CD4-positive, alpha-beta T cell treated with Interleukin-4 for 4 hours (primary cell): ENCODE measurements around the gene SAFB2.
"Not testable (repeated sequence)": the region's sequence is repeated elsewhere in the genome, so short reads cannot be mapped to it uniquely, and the experiment has no call there.

Experiments used
- DNase-seq: peaks from one replicate; pipeline ENCODE4 v3.0.0-alpha.2; 2020

Gene SAFB2

DNA sequence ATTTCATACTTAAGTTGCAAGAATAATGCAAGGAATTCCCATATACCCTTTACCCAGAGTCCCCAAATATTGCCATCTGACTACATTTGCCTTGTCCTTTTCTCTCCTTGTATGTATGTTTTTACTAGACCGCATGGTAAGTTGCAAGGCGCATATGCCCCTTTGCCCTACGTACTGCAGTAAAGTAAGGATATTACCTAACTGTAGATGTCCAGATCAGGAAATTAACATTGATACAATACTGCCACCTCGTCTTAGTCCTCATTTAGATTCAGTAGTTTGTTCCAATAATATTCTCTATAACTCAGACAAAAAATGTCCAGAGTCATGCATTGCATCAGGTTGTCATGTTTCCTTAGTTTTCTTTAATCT is 9.7 kb upstream of the SAFB2 start:
- DNase-seq: no peak

DNA sequence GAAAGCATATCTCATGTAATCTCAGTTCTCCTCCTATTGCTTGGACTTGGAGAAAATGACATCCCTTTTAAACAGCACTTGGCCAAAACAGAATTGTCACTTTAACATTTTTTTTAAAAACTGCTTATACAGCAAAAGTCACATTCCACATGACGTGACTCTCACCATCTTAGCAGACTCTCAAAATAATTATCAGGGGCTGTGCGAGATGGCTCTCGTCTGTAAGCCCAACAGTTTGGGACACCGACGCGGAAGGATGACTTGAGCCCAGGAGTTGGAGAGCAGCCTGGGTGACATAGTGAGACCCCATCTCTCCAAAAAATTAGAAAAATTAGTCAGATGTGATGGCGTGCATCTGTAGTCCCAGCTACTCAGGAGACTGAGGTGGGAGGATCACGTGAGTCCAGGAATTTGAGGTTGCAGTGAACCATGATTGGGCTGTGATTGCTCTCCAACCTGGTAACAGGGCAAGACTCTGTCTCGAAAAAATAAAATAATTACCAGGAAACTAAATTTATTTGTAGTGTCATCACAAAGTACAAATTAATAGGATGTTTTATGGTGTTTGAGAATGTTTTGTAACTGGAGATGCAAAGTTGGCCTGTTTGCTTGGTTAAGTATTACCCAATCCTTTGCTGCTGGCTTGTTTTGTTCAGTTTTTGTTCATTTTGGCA is 9.1 kb upstream of the SAFB2 start:
- DNase-seq: no peak

DNA sequence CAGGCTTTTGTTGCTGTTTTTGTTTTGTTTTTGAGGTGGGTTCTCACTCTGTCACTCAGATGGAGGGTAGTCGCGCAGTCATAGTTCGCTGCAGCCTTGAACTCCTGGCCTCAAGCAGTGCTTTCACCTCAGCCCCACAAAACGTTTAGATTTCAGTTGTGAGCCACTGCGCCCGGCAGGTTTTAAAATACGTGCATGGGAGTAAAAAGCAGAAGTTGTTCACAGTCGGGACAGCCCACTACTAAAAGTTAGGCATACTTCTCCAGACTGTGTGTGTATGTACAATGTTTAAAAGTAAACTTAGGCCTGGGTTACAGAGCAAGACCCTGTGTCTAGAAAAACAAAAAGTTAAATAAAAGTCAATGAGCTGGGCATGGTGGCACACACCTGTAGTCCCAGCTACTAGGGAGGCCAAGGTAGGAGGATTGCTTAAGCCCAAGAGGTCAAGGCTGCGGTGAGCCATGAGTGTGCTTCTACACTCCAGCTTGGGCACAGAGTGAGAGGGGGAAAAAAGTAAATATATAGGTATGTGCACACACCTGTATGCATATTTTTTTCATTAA is 6.4 kb upstream of the SAFB2 start:
- DNase-seq: no peak

DNA sequence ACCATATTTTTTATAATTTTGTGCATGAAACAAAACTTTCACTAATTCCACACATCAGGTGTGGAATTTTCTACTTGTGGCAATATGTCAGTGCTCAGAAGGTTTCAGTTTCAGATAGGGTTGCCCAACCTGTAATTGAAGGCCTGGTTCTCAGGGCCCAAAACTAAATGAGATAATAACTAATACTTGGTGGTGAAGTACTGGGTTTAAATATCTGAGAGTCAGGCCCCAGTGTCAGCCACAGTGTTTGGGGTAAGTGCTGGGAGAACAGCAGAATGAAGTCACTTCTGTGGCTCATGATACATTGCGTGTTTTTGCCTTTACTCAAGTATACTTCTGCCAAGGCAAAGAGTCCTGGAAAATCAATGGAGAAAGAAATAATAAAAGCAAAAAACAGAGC is 5.9 kb upstream of the SAFB2 start:
- no peak for DNase-seq

DNA sequence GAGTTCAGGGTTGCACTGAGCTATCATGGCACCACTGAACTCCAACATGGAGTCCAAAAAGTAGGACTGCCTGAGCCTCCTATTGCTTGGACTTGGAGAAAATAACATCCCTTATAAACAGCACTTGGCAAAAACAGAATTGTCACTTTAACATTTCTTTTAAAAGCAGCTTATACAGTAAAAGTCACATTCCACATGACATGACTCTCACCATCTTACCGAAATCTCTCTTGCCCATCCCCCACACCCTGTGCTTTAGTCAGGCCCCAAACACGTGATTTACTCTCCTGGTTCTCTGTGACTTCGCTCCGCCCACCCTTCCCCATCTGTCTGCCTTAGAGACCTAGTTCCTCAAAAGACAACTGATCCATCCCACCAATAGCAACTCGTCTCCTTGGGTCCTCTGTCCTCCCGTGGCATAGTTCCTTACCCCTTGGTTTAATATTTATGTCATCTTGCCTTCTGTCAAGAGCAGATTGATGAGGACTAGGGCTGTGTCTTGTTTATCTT is 4.9 kb upstream of the SAFB2 start:
- DNase-seq: no peak

DNA sequence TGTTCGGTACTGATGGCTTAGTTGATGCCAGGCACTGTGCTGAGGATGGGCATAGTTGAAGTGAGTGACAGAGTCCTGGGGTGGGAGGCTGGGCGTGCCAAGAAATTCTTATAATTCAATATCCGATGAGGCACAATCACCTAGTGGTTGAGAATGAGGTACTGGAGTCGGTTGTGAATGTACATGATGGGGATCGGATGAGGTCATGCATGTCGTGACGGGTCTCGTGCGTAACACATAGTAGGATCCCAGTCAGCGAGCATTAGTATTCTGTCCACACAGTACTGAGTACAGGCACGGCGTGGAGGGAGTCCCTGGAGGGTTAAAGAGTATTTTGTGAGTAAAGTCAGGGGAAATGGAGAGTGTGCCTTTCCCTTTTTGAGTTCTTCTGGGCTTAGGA is 3.1 kb upstream of the SAFB2 start:
- no peak for DNase-seq

DNA sequence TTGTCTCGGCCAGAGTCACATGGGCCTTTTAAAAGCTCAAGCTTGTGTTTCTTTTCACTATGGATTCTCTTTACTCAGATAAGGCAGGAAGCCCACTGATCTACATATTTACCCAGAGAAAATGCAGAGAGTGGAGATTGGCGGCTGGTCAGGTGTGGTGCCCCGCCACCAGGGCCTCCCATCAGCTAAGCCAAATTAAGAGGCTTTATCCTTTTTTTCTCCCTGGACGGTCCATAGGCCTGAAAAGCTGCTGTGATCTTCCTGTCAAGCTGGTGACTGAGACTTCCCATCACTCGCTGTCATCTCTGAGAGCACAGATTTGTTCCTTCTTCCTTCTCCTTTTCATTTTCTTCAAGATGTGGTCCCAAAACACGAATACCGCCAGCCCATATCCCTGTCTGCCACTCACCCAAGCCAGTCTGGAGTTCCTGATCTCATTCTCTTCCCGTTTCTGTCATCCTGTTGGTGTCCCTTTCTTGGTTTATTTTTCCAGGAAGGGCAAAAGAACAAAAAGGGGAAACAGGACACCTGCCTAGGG is 2.2 kb upstream of the SAFB2 start:
- no peak for DNase-seq

DNA sequence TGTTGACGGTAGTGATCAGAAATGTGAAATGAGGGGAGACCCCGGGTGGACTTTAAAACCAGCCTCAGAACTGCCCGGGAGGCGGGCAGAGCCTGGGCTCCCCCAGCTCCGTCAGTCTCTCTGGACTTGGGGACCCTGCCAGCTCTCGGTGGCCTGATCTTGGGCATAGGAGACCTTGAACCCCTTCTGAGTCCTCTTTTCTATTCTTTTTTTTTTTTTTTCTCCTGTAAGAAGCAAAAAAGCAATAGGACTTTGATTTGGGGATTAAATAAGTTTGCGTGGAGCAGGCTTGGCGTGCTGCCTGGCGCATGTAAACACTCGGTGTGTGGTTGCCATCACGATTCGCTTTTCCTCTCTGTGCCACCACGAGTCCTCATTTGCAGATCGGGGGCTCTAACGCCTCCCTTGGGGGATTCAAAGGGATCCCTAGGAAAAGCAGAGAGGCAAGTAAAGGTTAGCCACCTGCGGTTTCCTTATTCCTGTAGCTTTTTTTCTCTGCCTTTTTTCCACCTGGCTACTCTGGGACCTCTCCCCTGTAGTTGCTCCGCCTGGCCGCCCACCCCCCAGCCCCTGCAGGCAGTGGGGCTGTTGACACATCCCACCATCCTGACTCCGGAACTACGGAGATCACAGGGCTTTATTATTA is 1.6 kb upstream of the SAFB2 start:
- no peak for DNase-seq

DNA sequence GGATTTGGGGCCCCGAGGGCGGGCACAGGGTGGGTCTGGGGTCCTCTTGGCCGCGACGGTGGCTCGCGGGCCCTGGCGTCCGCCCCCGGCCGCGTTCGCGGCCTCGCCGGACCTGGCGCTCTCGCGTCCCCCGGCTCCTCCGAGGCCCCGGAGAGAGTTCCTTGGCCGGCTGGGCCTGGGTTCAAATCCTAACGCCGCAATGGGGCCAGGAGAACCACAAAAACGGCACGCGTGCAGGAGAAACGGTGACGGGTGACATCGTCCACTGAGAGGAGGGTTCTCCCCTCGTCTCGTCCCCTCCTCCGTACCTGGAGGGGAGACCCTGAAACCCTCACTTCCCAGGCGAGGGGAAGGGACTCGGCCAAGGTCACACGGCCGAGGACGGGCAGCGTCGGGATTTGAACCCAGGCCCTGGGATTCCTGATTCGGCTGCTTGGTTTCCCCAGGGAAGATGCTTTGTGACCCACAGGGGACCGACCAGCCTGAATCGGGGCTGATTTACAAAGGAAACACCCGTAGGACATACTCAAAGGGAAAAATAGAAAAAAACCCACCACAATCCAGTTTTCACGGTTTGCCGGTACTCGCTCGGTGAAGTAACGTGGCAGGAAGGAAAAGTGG is 931 bp upstream of the SAFB2 start:
- DNase-seq: no peak

DNA sequence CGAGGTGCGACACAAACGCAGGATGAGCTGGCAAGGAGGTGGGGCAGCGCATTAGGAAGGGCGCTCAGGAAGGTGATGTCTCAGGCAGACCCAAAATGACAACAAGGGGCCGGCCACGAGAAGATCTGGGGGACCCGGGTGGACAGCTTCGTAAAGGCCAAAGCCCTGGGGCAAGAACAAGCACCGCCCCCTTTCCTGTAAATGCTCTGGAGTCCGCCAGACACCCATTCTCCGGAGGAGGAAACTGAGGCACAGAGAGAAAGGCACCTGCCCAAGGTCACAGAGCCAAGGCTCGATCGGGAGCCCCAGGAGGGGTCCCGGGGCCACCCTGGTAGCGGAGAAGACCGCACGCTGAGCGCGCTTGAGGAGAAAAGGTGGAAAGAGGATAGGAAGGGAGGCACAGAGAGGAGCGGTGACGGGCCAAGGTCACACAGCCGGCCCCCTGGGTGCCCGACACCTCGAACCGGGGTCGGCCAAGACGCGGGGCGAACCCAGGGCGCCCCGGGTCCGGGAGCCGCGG is 571 bp downstream of the SAFB2 start:
- no peak for DNase-seq

DNA sequence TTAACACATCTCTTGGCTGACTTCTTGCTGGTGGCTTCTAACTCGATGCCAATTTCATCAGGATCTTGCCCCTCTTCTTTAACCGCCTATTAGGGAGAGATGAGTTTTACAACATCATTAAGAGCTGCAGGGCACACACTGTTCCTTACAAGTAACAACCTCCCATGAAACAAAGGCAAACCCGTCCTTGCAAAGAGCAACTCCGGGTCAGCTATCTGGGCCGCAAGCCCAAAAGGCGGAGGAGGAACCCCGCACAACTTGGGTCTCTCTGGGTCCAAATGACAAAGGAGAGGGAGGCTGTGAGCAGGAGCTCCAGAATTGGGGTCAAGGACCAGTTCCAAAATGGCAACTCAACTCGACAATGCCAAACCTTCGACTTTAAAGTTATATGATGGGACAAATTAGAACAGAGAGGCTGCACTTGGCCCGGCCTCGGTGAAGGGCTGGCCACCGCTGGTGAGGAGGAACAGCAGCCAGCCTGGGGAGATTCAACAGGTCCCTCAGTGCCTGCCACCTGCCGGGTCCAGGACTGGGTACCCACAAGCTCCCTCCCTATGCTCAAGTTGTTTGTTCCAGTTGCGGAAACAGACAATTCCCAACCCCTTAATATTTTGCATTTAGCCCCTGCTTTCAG is 1.1 kb downstream of the SAFB2 start:
- DNase-seq: no peak

DNA sequence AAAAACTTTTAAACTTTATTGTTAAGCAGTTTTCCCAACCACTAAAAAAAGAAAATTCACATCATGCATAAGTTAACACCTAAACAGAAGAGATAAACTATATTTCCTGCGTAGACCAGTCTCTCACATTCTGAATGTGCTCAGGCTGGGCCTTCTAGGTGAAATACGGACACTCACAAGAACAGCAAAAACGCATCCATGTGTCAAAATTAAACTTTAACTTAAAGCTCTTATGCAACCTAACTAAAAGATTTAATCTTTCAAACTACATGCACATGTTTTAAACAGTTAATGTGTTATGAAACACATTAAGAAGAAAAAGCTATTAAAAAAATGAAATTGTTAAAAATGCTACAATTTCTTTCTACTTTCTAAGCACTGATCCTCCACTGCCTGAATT is 2.6 kb downstream of the SAFB2 start:
- DNase-seq: no peak

DNA sequence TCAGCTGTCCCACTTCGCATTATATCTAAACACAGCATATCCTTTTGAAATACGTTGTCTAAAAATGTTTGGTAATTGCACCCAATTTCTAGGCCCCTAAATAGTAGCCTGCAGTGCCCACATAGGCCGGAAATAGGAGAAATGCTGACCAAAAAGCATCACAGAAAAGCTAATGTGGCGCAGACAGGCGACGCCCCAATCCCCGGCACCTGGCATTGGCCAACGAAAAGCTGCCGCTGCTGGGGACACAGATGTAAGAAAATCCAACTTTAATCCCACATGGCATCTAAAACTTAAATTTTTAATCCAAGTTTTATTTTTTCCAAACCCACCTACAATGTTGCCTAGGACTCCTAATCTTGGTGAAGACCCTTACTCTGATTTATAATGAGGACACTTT is 4.0 kb downstream of the SAFB2 start:
- no peak for DNase-seq

DNA sequence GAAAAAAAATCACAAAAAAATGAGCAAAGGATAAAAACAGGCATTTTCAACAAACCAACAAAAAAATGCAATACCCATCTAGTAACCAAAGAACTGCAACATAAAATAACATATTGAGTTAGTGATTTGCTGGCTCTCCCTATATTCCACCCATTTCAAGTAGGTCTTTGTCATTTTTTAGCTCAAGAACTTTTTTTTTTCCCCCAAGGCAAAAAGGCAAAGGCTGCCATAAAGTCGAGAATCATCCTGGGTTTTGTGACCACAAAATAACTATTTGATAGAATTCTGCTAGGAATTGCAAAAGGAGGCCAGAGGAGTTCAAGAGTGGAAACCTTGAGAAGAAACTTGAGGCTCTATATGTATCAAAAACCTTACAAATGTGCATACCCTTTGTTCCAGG is 5.5 kb downstream of the SAFB2 start:
- DNase-seq: no peak

DNA sequence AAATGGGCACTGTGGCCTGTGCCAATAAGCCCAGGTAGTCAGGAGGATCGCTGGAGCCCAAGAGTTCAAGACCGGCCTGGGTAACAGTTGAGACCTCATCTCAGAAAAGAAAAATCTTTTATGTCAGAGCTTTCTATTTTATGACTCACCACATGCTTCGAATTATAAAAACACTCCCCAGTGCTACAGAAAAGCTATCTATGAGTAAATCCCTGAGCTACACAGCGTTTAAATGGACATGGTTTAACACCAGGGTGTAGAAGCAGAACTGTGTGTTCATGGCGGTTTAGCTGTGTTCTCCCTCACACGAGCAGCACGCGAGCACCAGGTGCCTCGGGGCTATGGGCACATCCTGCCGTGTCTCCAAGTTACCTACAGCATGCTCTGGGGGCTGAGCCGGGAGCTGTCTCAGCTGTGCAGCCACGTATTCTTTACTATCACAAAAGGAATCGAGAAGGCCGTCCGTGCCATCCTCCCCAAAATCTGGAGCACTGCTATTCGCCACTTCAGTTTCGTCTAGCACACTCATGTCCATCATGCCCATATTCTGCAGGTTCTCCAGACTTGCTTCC is 6.7 kb downstream of the SAFB2 start:
- no peak for DNase-seq

DNA sequence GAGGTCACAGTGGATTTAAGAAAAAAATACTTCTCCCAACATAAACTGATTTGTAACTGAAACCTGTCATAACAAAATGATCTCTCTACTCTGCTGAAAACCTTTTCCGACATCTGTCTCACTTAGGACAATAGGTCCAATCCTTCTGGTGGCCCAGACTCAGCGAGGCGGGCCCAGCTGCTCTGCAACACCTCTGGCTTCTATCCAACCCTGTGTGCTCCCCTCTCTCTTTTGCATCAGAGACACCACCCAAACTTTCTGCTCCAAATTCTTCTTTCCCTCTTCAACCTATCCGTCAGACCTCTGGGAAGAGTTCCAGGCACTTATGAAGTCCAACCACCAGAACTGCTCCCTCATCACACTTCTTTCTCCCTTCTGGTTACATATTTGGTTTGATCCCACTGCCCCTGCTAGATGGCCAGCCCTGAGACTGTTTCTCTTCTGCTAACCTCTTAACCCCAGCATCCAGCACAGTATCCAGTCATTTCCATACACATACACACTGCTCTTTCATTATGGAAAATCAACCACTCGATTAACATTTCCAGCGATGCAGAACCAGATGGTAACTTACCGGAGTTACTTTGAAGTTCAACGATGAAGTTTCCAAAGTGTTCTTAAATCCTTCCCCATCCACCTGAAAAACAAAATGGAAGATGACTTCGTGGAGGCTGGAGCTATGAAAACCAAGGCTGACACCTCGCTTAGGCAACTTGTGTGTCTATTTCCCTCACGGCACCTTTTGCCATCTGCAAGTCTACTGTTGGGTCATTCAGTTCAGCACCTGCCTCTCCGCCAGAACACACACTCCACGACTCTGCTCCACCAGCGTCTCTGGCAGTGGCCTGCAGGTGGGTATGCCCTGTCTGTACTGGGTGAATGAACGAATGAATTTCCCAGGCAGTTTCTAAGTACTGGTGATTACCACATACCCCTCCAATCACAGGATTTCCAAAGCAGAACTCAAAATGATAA is 9.4 kb downstream of the SAFB2 start:
- no peak for DNase-seq

DNA sequence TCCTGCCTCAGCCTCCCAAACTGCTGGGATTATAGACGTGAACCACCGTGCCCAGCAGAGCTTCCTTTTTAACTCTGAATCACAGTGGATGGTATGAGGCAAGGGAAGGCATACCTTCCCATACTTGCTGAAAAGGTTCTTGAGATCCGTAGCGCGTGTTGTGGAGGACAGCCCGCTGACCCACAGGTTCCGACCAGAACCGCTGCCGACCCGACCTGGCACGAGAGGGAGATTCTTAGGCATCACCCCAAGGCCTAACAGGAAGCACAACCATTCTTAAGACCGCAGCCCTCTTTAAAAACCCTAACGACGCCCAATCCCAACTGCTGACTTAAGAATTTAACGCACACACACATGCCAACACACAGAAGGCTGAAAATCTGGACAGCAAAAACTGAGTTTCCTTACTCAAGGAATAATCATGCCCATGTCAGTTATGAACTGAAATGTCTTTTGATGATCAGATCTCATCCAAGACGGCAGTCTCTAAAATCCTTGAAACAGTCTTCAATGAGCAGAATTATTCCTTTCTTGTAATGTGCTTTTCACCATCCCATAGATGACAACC is 12.6 kb downstream of the SAFB2 start:
- no peak for DNase-seq

DNA sequence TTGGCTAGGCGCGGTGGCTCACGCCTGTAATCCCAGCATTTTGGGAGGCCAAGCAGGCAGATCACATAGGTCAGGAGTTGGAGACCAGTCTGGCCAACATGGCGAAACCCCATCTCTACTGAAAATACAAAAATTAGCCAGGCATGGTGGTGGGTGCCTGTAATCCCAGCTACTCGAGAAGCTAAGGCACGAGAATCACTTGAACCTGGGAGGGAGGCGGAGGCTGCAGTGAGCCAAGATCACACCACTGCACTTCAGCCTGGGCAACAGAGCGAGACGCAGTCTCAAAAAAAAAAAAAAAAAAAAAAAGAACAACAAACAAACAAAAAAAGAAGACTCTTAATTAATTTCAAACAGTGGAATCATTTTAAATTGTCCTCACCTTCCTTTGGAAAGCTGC is 13.8 kb downstream of the SAFB2 start:
- not testable (repeated sequence) for DNase-seq

DNA sequence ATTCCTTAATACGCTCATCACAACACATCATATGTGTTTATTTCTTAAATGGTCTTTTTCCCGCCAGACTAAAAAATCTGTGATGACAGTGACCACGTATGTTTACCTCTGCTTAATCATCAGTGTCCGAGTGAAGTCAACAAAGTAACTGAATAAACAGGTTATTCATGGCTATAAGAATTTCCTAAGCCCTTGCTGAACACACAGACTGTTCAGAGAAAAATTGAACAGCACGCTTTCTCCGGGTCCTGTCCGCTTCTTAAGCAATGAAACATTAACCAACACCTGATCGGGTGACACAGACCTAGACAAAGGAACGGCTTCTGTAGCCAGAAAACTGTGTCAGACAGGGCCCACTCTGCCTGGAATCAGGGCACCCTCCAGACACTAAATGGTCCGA is 14.3 kb downstream of the SAFB2 start:
- DNase-seq: no peak

DNA sequence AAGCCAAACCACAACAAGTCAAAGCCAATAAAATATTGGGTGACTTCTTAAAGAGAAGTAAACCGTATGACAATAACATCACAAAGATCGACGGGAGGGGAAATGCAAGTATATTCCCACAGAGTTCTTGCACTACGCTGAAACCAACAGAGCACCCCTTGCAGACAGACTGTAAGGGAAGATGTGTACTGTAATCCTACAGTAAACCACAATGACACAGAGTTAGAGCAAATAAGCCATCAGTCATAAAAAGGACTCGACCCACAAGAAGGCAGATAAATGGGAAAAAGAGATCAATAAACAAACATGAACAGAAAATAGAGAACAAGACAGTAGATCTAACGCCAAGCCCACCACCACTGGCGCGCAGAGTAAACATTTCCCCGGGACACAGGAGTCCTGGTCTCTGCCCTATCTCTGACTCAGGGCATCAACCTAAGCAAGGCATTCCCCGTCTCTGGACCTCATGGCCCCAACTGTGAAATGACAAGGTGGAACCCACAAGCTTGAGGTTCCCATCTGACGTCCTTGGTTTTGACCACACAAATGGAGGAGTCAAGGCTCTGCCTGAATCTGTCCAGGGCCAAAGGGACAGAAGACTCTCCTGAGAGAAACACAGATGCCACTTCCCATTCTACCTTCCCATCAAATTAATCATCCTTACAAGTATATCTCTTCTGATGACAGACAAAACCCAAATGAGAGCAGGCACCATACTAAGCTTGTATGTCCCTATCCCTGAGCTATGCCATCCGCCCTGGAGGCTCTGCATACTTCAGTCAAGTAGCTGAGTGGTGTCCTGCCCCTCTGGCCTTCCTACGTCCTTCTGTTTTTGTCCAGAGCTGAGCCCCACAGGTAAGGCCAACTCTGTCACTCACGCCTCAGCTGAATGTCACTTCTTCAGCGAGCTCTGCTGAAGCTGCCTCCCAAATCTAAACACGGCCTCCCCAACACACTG is 15.0 kb downstream of the SAFB2 start:
- no peak for DNase-seq
